Natural killer cell (primary cell): Measurements from ENCODE around the gene CSNK1A1. TPM values are rescaled to one million over a fixed set of nuclear protein-coding genes. Genes with fewer than 3 reads are reported as not detected.

Source experiments
- ATAC-seq, 3 donors: fragments of 150-1000 bp in 2 of 3; fragments of 200-7000 bp in 1 of 3; cut with Tn5 transposase; 1 replicate in 1 of 3; 2 replicates in 2 of 3; pipeline ENCODE4 v1.10.0; 2021; ENCODE audit warnings: mild to moderate bottlenecking in 2 of 3, moderate library complexity in 2 of 3
- DNase-seq, 2 donors: peaks; one replicate each; pipeline versions ENCODE4 v3.0.0 to v3.0.0-alpha.2; 2013 to 2021; ENCODE audit warnings: mixed read lengths in 1 of 2
- H3K27ac ChIP-seq: one replicate; pipeline ENCODE4 v1.5.1; 2013; ENCODE audit warnings: mild to moderate bottlenecking, low read length
- H3K27me3 ChIP-seq: one replicate; pipeline ENCODE4 v1.6.1; 2013; ENCODE audit warnings: low read length; ENCODE audit not compliant: control insufficient read depth, insufficient read depth
- H3K36me3 ChIP-seq: one replicate; pipeline ENCODE4 v1.6.1; 2013; ENCODE audit warnings: low read length; ENCODE audit not compliant: control insufficient read depth, insufficient read depth
- H3K4me1 ChIP-seq: one replicate; pipeline ENCODE4 v1.6.1; 2013; ENCODE audit warnings: low read length; ENCODE audit not compliant: control insufficient read depth, insufficient read depth
- H3K4me3 ChIP-seq: one replicate; pipeline ENCODE4 v1.5.1; 2013; ENCODE audit warnings: low read length
- H3K9me3 ChIP-seq: one replicate; pipeline ENCODE4 v1.6.1; 2013; ENCODE audit warnings: low read length; ENCODE audit not compliant: control insufficient read depth, insufficient read depth
- H3K27ac Mint-ChIP-seq, 2 donors: one replicate each; pipeline ENCODE4 v1.8.0; 2022; ENCODE audit warnings: mild to moderate bottlenecking in 2 of 2, mixed read lengths in 2 of 2, moderate library complexity in 1 of 2
- H3K27me3 Mint-ChIP-seq, 2 donors: one replicate each; pipeline ENCODE4 v1.8.0; 2022; ENCODE audit warnings: low read depth in 2 of 2, mixed read lengths in 2 of 2
- H3K36me3 Mint-ChIP-seq: one replicate; pipeline ENCODE4 v1.8.0; 2022; ENCODE audit warnings: mixed read lengths
- H3K4me1 Mint-ChIP-seq, 2 donors: one replicate each; pipeline ENCODE4 v1.8.0; 2022; ENCODE audit warnings: mixed read lengths in 2 of 2
- H3K4me3 Mint-ChIP-seq: one replicate; pipeline ENCODE4 v1.8.0; 2022; ENCODE audit warnings: mild to moderate bottlenecking, moderate library complexity, mixed read lengths
- H3K9me3 Mint-ChIP-seq, 2 donors: one replicate each; pipeline ENCODE4 v1.8.0; 2022; ENCODE audit warnings: mixed read lengths in 2 of 2
- CTCF ChIP-seq: fragments of 200-600 bp; IDR thresholded peaks from one replicate; pipeline ENCODE4 v1.8.0; 2022; ENCODE audit warnings: antibody characterized with exemption
- WGBS: methylation state at CpG from one replicate; pipeline ENCODE4 v1.1.7; 2013; ENCODE audit warnings: missing lambda C conversion rate; ENCODE audit not compliant: insufficient coverage; 5-methylcytosine and 5-hydroxymethylcytosine counted together
- intact Hi-C: fragments of 100-400 bp; cut with micrococcal nuclease; formaldehyde crosslinking; loops from one replicate; pipeline ENCODE4 v1.14.2; 2022
- total RNA-seq, 4 donors: library from RNA; stranded (reverse); fragments of 120-200 nt in 1 of 4; gene quantifications; one replicate each; pipeline versions ENCODE4 v1.2.3 to v1.2.4, GENCODE V29; 2013 to 2022

The CSNK1A1 gene
- total RNA-seq, 3 donors from 2014 or later (not counting 1 experiment from before 2014, with no cell fraction given): 183 to 209 (median 206) TPM

DNA sequence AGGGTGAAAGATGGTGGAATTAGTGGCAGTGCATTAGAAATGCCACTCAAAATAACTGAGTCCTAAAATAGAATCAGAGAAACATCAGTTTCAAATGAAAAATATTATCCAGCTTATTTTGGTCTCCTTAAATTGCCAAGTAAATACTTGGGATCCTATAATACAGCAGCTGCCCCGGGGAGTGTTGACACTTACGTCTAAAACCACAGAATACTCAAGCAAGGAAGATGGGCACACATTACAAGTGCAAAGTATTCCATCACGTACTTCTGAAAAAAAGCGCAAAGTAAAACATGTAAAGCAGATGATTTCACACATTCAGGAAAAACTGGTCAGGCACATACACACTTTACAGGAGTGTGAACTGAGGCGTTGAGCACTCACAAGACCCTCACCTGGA lies 27.7 kb upstream of the CSNK1A1 start:
- no peaks in the 10 kb centered on the region for H3K9me3 Mint-ChIP-seq
- no peak for TF ChIP-seq CTCF
- 87% methylated on average over 5 of the region's 5 CpGs for WGBS
- intact Hi-C loops: no loop called here
- H3K4me3 Mint-ChIP-seq: no peak overlapping the region
- Histone ChIP-seq H3K36me3 (no peaks in the 10 kb centered on the region), H3K9me3 (no peaks in the 10 kb centered on the region), H3K4me1 (peaks cover 9% of the 10 kb centered on the region), H3K27me3 (peaks cover 7% of the 10 kb centered on the region), H3K4me3 (no peak overlapping the region), H3K27ac (no peak overlapping the region)
- H3K27me3 Mint-ChIP-seq: peaks cover 20 to 27% of the 10 kb centered on the region in 2 donors
- ATAC-seq (no peak), DNase-seq (no peak)
- no peak overlapping the region for H3K27ac Mint-ChIP-seq
- no peaks in the 10 kb centered on the region for H3K36me3 Mint-ChIP-seq
- peaks cover 0 to 5% of the 10 kb centered on the region in 2 donors for H3K4me1 Mint-ChIP-seq

- no peak overlapping the region for H3K27ac ChIP-seq
Observed at GRCh38 chr5:149576021-149576420, 24.8 kb upstream of the CSNK1A1 start.

DNA sequence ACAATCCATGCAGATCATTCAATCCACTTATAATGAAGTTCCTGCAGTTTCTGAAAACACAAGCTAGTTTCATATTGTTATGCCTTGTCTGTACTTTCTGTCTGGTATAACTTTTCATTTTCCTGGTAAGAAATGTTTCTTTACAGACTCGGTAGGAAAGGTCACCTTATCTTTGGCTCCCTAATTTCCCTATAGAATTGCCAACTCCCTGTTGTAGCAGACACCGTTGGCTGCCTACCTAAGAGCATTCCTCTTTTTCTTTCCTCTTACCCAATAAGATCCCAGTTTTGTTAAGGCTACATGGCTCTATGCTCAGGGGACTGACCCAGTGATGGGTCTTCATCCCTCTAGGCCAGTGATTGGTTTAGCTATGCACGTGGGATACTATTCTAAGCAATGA lies 23.9 kb upstream of the CSNK1A1 start:
- 91% methylated on average over 3 of the region's 3 CpGs for WGBS
- no peaks in the 10 kb centered on the region for H3K9me3 ChIP-seq
- DNase-seq (no peak), ATAC-seq (no peak)
- no peak overlapping the region for H3K27ac ChIP-seq
- Mint-ChIP-seq H3K9me3 (no peaks in the 10 kb centered on the region), H3K36me3 (no peaks in the 10 kb centered on the region), H3K4me1 (no peaks in the 10 kb centered on the region), H3K27ac (no peak overlapping the region), H3K4me3 (no peak overlapping the region), H3K27me3 (peaks cover 3 to 11% of the 10 kb centered on the region in 2 donors)
- TF ChIP-seq CTCF: no peak
- no peak overlapping the region for H3K4me3 ChIP-seq
- no peaks in the 10 kb centered on the region for H3K27me3 ChIP-seq
- H3K36me3 ChIP-seq: no peaks in the 10 kb centered on the region
- H3K4me1 ChIP-seq: no peaks in the 10 kb centered on the region
- intact Hi-C loops: no loop called here

More at GRCh38 chr5:149576021-149576420, 24.8 kb upstream of the CSNK1A1 start:
- H3K4me1 Mint-ChIP-seq: peaks cover 0 to 3% of the 10 kb centered on the region in 2 donors
- peaks cover 1% of the 10 kb centered on the region for H3K27me3 ChIP-seq
- ATAC-seq (no peak), DNase-seq (peak in 1 of 2 donors; percentile 58)
- 80% methylated on average over 3 of the region's 3 CpGs for WGBS
- H3K36me3 Mint-ChIP-seq: no peaks in the 10 kb centered on the region
- H3K27ac Mint-ChIP-seq: no peak overlapping the region
- H3K36me3 ChIP-seq: no peaks in the 10 kb centered on the region
- intact Hi-C loops: no loop called here
- H3K9me3 Mint-ChIP-seq: no peaks in the 10 kb centered on the region
- H3K27me3 Mint-ChIP-seq: peaks cover 11 to 20% of the 10 kb centered on the region in 2 donors
- H3K9me3 ChIP-seq: no peaks in the 10 kb centered on the region
- H3K4me3 ChIP-seq: no peak overlapping the region
- TF ChIP-seq CTCF: no peak
- peaks cover 4% of the 10 kb centered on the region for H3K4me1 ChIP-seq
- no peak overlapping the region for H3K4me3 Mint-ChIP-seq

- intact Hi-C loops: no loop called here
- H3K4me1 Mint-ChIP-seq: no peaks in the 10 kb centered on the region
Observed at GRCh38 chr5:149572576-149573231, 21.5 kb upstream of the CSNK1A1 start.

More at GRCh38 chr5:149572576-149573231, 21.5 kb upstream of the CSNK1A1 start:
- Histone ChIP-seq H3K27ac (no peak overlapping the region), H3K9me3 (no peaks in the 10 kb centered on the region), H3K36me3 (no peaks in the 10 kb centered on the region), H3K4me1 (no peaks in the 10 kb centered on the region), H3K4me3 (no peak overlapping the region), H3K27me3 (no peaks in the 10 kb centered on the region)
- DNase-seq (no peak), ATAC-seq (no peak)
- no peak for TF ChIP-seq CTCF
- Mint-ChIP-seq H3K36me3 (no peaks in the 10 kb centered on the region), H3K27ac (no peak overlapping the region), H3K27me3 (peaks cover 0 to 3% of the 10 kb centered on the region in 2 donors), H3K4me3 (no peak overlapping the region), H3K9me3 (no peaks in the 10 kb centered on the region)
- WGBS: 88% methylated on average over 4 of the region's 4 CpGs
